Stomach smooth muscle (tissue), 2 donors: ENCODE data around the gene AGPAT4.
A peak's percentile ranks its signal among the peaks of the same experiment; 100 is the strongest.

ENCODE experiments used
- H3K27ac ChIP-seq: one replicate; pipeline ENCODE4 v1.7.0; 2013; ENCODE audit warnings: mild to moderate bottlenecking, low read length, inconsistent platforms
- H3K27me3 ChIP-seq, 2 donors: one replicate each; pipeline ENCODE4 v1.7.0; 2013; ENCODE audit warnings: low read length in 2 of 2; ENCODE audit not compliant: insufficient read depth in 2 of 2, control insufficient read depth in 1 of 2
- H3K36me3 ChIP-seq, 2 donors: one replicate each; pipeline ENCODE4 v1.7.0; 2013; ENCODE audit warnings: low read length in 2 of 2; ENCODE audit not compliant: control insufficient read depth in 2 of 2, insufficient read depth in 2 of 2
- H3K4me1 ChIP-seq: one replicate; pipeline ENCODE4 v1.7.0; 2013; ENCODE audit warnings: low read length; ENCODE audit not compliant: control insufficient read depth, insufficient read depth
- H3K4me3 ChIP-seq, 2 donors: one replicate each; pipeline ENCODE4 v1.7.0; 2013; ENCODE audit warnings: low read length in 2 of 2
- H3K9ac ChIP-seq, 2 donors: one replicate each; pipeline ENCODE4 v1.7.0; 2013; ENCODE audit warnings: low read length in 2 of 2, mild to moderate bottlenecking in 1 of 2
- H3K9me3 ChIP-seq, 2 donors: one replicate each; pipeline ENCODE4 v1.7.0; 2013; ENCODE audit warnings: low read length in 2 of 2; ENCODE audit not compliant: control insufficient read depth in 2 of 2
- donor health status: healthy.
- donor health status: Pancreatic carcinoma.

AGPAT4 gene

DNA sequence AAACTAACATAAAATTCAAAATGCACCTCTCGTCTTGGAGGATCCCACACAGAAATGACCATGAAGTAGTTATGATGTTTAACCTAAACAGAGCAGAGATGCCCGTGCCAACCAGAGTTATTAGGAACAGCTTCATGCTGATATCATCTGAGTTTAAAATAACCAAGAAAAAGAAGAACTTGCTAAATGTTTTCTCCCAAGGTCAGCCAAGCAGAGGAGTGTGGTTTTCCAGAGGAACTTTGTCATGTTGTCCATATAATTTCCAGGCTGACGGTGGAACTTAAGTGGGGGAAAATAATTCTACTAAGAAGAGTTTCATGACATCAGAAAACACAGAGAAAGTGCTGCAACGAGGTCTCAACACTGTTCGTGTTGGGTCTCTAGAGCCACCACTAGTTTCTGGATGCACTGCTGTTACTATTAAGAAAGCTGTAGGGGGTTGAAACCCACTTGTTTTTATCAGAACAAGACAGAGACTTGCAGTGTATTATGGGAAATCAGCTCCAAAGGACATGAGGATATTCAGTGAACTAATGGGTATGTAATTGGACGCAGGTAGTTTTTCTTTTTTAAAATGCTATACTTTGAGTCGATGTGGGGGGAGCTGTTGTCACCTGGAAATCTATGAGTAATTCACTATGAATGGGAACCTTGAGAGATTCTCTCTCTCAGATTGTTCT, 5.2 kb downstream of the AGPAT4 start:
- Histone ChIP-seq H3K4me3 (no peak overlapping the region), H3K9ac (no peak overlapping the region), H3K27me3 (no peaks in the 10 kb centered on the region), H3K4me1 (no peaks in the 10 kb centered on the region), H3K9me3 (no peaks in the 10 kb centered on the region), H3K36me3 (peaks cover 4 to 6% of the 10 kb centered on the region in 2 donors), H3K27ac (no peak overlapping the region)

DNA sequence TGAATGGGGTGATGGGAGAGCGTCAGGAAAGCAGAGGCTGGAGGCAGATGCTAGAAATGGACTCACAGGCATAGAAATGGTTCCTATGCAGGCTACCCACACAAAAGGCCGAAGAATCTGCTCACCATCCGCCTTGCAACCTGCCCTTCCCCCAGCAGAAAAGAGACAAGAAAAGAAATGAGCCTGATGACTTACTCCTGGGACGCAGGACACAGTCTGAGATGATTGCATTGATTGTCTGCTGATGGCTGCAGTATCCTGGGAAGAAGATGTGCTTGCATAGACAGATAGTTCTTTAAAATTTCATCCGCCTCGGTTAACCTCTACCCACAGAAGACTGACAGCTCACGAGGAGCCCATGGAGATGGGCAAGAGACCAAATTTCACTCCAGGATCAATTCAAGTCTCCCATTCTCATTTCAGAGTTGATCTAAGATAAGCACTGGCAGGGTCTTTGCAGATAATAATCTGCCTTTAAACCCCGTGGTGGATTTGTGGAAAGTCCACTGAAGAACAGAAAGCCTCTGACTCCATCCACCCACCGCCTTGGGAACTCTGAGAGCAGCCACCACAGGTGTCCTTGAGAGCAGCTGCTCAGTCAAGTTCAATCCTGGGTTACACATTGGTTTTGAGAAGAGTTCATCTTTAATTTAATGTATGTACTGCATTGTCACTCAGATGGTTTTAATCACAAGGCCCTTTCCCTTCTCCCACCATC, 7.2 kb downstream of the AGPAT4 start:
- Histone ChIP-seq H3K4me3 (no peak overlapping the region), H3K4me1 (no peaks in the 10 kb centered on the region), H3K36me3 (peaks cover 4 to 6% of the 10 kb centered on the region in 2 donors), H3K27ac (no peak overlapping the region), H3K9me3 (no peaks in the 10 kb centered on the region), H3K27me3 (no peaks in the 10 kb centered on the region), H3K9ac (no peak overlapping the region)

DNA sequence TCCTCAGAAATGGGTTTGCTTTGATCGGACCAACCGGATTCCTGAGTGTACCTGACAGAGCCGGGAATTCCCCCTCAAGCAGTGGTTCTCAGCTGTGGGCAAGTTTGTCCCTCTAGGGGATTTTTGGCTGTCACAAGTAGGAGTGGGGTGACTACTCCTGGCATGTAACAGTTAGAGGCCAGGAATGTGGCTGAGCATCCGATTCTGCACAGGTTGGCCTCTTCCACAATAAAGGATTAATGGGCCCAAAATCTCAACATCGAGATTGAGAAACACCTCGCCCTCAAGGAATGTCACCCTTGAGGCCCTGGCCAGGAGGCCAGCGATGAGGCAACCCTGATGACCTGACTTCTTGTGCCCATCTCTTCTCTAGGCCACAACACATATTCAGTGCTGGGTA, 7.9 kb downstream of the AGPAT4 start:
- Histone ChIP-seq H3K36me3 (peaks cover 4 to 8% of the 10 kb centered on the region in 2 donors), H3K9ac (no peak overlapping the region), H3K27ac (no peak overlapping the region), H3K9me3 (no peaks in the 10 kb centered on the region), H3K4me3 (no peak overlapping the region), H3K4me1 (no peaks in the 10 kb centered on the region), H3K27me3 (no peaks in the 10 kb centered on the region)

DNA sequence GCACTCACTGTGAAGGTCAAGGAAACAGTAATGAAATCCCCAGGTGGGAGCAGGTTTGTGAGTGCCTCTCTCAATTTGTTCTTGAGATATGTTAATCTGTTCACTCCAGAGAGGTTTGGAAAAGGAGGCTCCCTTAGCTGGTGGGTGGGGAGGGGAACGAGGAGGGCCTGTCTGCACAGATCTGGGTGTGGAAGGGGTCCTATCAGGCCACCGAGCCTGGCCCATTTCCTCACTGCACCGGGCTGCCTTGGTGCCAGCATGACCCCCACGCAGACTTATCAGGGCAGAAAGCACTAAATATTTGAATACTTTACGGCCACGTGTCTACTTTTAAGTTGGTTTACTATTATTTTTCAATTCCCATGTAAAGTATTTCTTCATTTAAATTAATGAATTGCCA, 8.3 kb downstream of the AGPAT4 start:
- H3K9ac ChIP-seq: no peak overlapping the region
- H3K27me3 ChIP-seq: no peaks in the 10 kb centered on the region
- no peak overlapping the region for H3K27ac ChIP-seq

DNA sequence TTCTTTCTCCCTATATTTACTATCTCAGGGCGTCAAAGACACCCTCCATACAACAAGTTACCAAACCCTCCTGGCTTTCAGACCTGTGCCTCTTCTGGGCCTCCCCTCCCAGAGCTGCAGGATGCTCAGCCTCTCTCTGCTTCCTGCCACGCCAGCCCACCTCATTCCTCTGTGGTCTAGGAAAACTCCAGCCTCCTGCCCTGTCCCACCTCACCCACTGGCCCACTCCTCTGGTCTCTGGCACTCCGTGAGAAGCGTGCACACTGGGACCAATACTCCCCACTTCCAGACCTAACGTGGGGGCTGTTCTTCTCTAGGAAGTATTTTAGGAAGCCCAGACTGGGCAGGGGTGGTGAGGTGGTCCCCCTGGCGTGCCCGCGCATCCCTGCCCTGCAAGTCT, 9.7 kb downstream of the AGPAT4 start:
- H3K4me3 ChIP-seq: no peak overlapping the region
- no peaks in the 10 kb centered on the region for H3K4me1 ChIP-seq
- no peak overlapping the region for H3K27ac ChIP-seq
- H3K9ac ChIP-seq: no peak overlapping the region
- H3K36me3 ChIP-seq: peaks cover 4 to 8% of the 10 kb centered on the region in 2 donors
- no peaks in the 10 kb centered on the region for H3K9me3 ChIP-seq
- no peaks in the 10 kb centered on the region for H3K27me3 ChIP-seq

More for the DNA sequence above, 8.3 kb downstream of the AGPAT4 start:
- no peaks in the 10 kb centered on the region for H3K4me1 ChIP-seq
- peaks cover 4 to 8% of the 10 kb centered on the region in 2 donors for H3K36me3 ChIP-seq
- no peak overlapping the region for H3K4me3 ChIP-seq
- no peaks in the 10 kb centered on the region for H3K9me3 ChIP-seq

DNA sequence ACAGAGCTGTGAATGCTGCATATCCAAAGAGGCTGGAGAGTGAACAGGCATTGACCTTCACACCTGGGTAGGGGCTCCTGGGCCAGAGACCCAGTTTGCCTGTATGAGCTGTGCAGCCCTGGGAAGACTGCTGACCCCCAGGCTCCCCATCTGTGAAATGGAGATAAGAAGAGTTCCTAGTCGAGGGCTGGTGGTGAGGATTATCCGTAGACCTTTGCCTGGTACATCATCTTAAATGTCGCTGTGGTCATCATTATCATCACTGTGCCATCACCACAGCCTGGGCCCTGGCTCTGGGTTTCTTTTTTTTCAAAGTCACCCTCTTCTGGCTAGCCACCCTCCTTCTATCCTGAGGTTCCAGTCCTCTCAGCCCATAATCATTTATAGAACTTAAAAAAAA, 12.0 kb downstream of the AGPAT4 start:
- H3K9ac ChIP-seq: no peak overlapping the region
- no peak overlapping the region for H3K4me3 ChIP-seq
- H3K27ac ChIP-seq: no peak overlapping the region
- H3K9me3 ChIP-seq: no peaks in the 10 kb centered on the region
- peaks cover 4 to 8% of the 10 kb centered on the region in 2 donors for H3K36me3 ChIP-seq
- H3K4me1 ChIP-seq: peaks cover 7% of the 10 kb centered on the region
- no peaks in the 10 kb centered on the region for H3K27me3 ChIP-seq

DNA sequence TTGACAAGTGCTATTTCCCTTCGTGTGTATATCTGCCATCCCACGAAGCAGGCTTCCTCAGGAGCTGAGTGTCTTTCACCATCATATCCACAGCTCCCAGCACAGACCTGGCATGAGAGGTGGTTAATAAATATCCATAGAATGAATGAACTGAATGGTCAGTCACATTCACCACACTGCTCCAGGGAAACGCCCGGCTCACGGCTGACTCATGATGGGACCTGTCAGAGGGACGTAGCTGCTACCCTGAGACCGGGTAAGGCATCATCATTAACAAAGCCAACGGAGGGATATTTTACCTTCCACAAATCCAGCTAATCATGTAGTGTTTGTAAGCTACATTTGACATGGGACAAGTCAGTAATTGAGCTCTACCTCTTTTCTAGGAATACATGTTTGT, 12.5 kb downstream of the AGPAT4 start:
- Histone ChIP-seq H3K27me3 (no peaks in the 10 kb centered on the region), H3K9ac (no peak overlapping the region), H3K4me3 (no peak overlapping the region), H3K27ac (no peak overlapping the region), H3K9me3 (no peaks in the 10 kb centered on the region), H3K36me3 (peaks cover 4 to 6% of the 10 kb centered on the region in 2 donors), H3K4me1 (peaks cover 7% of the 10 kb centered on the region)

DNA sequence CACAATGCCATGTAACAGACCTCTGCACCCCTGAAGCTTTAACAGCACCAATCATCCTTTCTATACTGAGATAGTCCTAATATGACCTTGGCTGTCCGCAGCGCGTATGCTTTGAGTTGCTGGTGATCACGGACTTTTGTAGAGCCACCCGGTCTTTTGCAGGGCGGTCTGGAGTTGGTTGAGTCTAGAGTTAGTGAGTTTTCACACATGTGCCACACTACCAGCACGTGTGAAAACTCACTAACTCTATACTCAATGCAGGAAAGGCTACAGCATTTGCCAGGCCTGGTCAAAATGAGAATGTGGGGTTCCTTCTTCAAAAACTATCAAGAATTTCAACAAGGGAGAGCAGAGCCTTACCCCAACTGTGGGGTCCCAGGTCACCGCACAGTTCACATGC, 14.6 kb downstream of the AGPAT4 start:
- Histone ChIP-seq H3K4me3 (no peak overlapping the region), H3K27me3 (no peaks in the 10 kb centered on the region), H3K27ac (no peak overlapping the region), H3K4me1 (peaks cover 18% of the 10 kb centered on the region), H3K36me3 (peaks cover 4% of the 10 kb centered on the region in 2 donors), H3K9me3 (no peaks in the 10 kb centered on the region), H3K9ac (no peak overlapping the region)

DNA sequence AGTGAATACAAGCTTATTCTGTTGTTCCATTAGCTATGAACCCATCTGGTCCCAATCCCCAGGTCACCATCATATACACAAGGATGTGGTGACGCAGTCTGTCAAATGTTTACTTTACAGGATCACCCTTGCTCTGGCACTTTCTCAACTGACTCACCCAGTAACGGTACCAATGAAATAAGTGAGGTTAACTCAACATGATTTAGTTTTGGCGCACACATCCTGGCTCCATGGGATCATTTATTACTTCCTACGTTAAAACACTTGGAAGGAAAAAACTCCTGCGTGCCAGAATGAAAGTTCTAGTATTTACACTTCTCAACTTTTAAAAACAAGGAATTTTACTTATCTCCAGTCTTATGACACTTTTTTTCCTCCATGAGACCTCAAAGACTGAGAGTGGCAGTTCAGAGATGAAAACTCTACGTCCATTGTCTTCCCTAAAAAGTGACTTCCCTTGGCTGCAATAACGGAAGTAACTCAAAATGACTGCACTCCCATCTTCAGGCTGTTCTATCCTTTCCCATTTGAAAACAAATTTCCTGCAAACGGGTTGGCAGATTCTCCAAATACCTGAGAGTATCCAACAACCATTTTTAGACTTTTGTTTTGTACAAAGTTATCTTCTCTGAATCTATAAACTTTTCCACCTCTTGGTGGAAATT, 15.9 kb downstream of the AGPAT4 start:
- H3K36me3 ChIP-seq: peaks cover 0 to 3% of the 10 kb centered on the region in 2 donors
- peak overlapping the region in 1 of 2 donors; percentile 35 for H3K4me3 ChIP-seq
- H3K27ac ChIP-seq: peak overlapping the region; percentile 71
- no peak overlapping the region for H3K9ac ChIP-seq
- no peaks in the 10 kb centered on the region for H3K27me3 ChIP-seq
- H3K9me3 ChIP-seq: no peaks in the 10 kb centered on the region
- H3K4me1 ChIP-seq: peaks cover 19% of the 10 kb centered on the region

DNA sequence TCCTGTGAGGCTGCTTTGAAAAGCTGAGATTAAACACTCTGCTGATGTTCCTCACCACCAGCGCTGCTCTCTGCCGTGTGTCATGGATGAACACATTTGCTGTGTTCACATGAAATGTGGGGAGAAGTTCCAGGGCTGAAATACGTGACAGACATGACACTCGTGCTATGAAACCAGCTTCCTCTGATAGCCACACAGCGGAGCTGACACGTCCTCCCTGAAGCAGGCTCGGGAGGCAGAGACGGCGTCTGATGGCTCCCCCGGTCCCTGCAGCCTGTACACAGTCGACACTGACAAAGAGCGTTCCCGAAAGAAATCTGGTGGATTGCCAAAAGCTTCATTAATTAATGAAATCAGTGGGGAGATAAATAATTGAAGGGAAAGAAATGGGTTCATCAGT, 17.5 kb downstream of the AGPAT4 start:
- peaks cover 19% of the 10 kb centered on the region for H3K4me1 ChIP-seq
- no peak overlapping the region for H3K9ac ChIP-seq
- no peaks in the 10 kb centered on the region for H3K9me3 ChIP-seq
- H3K27me3 ChIP-seq: no peaks in the 10 kb centered on the region
- no peak overlapping the region for H3K27ac ChIP-seq
- H3K4me3 ChIP-seq: no peak overlapping the region
- H3K36me3 ChIP-seq: peaks cover 0 to 3% of the 10 kb centered on the region in 2 donors
